HL-60 (cell line): ENCODE data around the gene VWA2.

Experiments used
- CTCF ChIP-seq: IDR thresholded peaks from one replicate; pipeline ENCODE4 v1.5.1; 2011; ENCODE audit warnings: low read length, control low read depth, inconsistent platforms; ENCODE audit not compliant: insufficient read depth
- GABPA ChIP-seq: IDR thresholded peaks from 2 replicates; pipeline ENCODE4 v1.6.1; 2012; ENCODE audit warnings: low read depth
- POLR2AphosphoS5 ChIP-seq: IDR thresholded peaks from 2 replicates; pipeline ENCODE4 v1.6.1; 2012; ENCODE audit warnings: low read depth
- REST ChIP-seq: IDR thresholded peaks from 2 replicates; pipeline ENCODE4 v1.6.1; 2012; ENCODE audit warnings: low read depth; ENCODE audit not compliant: insufficient replicate concordance

- TF ChIP-seq CTCF, result no peak
- no peak for TF ChIP-seq POLR2AphosphoS5
- TF ChIP-seq GABPA, result no peak
- no peak for TF ChIP-seq REST
Observed at GRCh38 chr10:114295393-114295792, 56.3 kb downstream of the VWA2 start.
